ENCODE measurements around the gene INPP4A. TPM values are rescaled to one million over a fixed set of nuclear protein-coding genes. Genes with fewer than 3 reads are reported as not detected.

The INPP4A gene
- total and polyA plus RNA-seq, 7 donors: 1.8 to 49.9 (median 30.4) TPM

GRCh38 chr2:98477506-98477905 lies 32.8 kb downstream of the INPP4A start:
- TF ChIP-seq EP300 (IDR thresholded peaks at IDR 0.05): no peak
- no peak for TF ChIP-seq CTCF (IDR thresholded peaks at IDR 0.05)
- TF ChIP-seq POLR2A (IDR thresholded peaks at IDR 0.05): no peak
- TF ChIP-seq POLR2AphosphoS5 (IDR thresholded peaks at IDR 0.05): no peak
- Histone ChIP-seq H3K4me1 (peaks cover 0 to 92% (median 74%) of the 10 kb centered on the region in 4 donors), H3K4me3 (no peak overlapping the region), H3K27ac (peak overlapping the region in 1 of 4 donors; percentile 63), H3K27me3 (no peaks in the 10 kb centered on the region), H3K9me3 (no peaks in the 10 kb centered on the region), H3K36me3 (no peaks in the 10 kb centered on the region)
- WGBS, 2 donors: 97% methylated on average over 5 of the region's 5 CpGs
- no peak for DNase-seq
- intact Hi-C loops (cut with DNase I): no loop called here

DNA sequence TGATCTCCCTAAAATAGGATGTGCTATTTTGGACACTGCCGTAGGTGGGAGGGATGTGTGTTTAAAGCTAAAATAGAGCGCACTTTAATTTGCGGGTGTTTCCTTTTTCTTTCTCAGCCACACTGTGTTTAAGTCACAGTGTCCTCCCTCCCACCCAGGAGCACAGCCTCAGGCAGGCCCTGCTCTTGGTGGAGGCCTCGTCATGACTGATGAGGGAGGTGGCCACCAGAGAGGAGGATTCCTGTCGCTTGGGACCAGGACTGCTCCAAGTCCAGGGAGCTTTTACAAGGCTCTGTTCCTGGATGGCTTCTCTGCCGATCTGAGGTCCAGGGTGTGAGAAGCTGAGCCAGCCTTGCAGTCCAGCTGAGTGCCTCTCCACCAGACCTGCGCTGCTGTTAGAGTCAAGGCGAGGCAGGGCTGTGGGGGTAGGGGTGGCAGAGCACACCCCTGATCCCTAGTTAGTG lies 33.5 kb downstream of the INPP4A start:
- no peak overlapping the region for H3K4me3 ChIP-seq
- TF ChIP-seq POLR2A (IDR thresholded peaks at IDR 0.05) (no peak), POLR2AphosphoS5 (IDR thresholded peaks at IDR 0.05) (no peak), CTCF (IDR thresholded peaks at IDR 0.05) (no peak), EP300 (IDR thresholded peaks at IDR 0.05) (no peak)
- DNase-seq: peak; percentile 57
- H3K9me3 ChIP-seq: no peaks in the 10 kb centered on the region
- peaks cover 0 to 86% (median 74%) of the 10 kb centered on the region in 4 donors for H3K4me1 ChIP-seq
- H3K36me3 ChIP-seq: no peaks in the 10 kb centered on the region
- WGBS, 2 donors: 75 to 92% methylated on average over 8 of the region's 8 CpGs
- peak overlapping the region in 1 of 4 donors; percentile 63 for H3K27ac ChIP-seq
- H3K27me3 ChIP-seq: no peaks in the 10 kb centered on the region
- intact Hi-C loops (cut with DNase I): no loop called here

DNA sequence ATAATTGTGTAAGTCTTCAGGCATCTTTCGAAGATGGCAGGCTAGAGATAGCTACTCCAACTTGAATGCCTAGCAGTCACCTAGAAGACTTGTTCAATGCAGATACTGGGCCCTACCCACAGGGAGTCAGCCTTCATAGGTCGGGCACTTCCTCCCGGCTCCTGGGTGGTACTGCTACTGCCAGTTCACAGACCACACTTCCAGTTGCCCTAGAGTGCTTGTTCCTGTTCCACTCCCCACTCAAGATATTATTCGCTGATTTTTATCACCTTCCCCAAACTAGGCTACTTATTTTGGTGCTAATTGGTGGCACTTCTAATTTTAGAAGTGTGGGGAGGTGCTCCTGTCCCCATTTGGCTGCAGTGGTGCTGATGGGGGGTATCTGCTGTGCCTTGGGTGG lies 34.2 kb downstream of the INPP4A start:
- WGBS, 2 donors: 64 to 85% methylated on average over 4 of the region's 4 CpGs
- Histone ChIP-seq H3K27me3 (no peaks in the 10 kb centered on the region), H3K4me3 (no peak overlapping the region), H3K36me3 (no peaks in the 10 kb centered on the region), H3K9me3 (no peaks in the 10 kb centered on the region), H3K4me1 (peaks cover 0 to 84% (median 72%) of the 10 kb centered on the region in 4 donors), H3K27ac (peak overlapping the region in 2 of 4 donors; percentile 62 to 63)
- intact Hi-C loops (cut with DNase I): no loop called here
- TF ChIP-seq EP300 (IDR thresholded peaks at IDR 0.05) (no peak), POLR2A (IDR thresholded peaks at IDR 0.05) (no peak), POLR2AphosphoS5 (IDR thresholded peaks at IDR 0.05) (no peak), CTCF (IDR thresholded peaks at IDR 0.05) (no peak)
- peak; percentile 60 for DNase-seq

DNA sequence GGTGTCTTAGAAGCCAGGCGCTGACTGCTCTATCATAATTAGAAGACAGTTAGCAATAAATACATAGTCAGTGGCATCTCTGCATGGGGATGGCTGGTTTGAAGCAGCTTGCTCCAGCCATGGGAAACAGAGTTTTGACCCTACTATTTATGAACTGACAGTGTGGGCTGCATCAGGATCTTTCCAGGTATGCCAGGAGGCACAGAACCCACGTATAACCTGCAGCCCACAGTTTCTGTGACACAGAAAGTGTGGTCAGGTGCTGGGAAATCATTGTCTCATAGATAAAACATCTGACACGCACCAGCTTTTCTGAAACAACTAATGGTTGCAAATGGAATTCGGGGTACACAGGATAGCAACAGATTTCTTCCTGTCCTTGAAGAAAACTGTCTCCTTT lies 34.7 kb downstream of the INPP4A start:
- H3K4me1 ChIP-seq: peaks cover 0 to 84% (median 69%) of the 10 kb centered on the region in 4 donors
- no peaks in the 10 kb centered on the region for H3K9me3 ChIP-seq
- H3K4me3 ChIP-seq: no peak overlapping the region
- H3K27me3 ChIP-seq: no peaks in the 10 kb centered on the region
- WGBS, 2 donors: 67 to 79% methylated on average over 4 of the region's 4 CpGs
- no peak for DNase-seq
- intact Hi-C loops (cut with DNase I): no loop called here
- peak overlapping the region; percentile 22 to 63 (median 56) for H3K27ac ChIP-seq
- H3K36me3 ChIP-seq: no peaks in the 10 kb centered on the region
- TF ChIP-seq CTCF (IDR thresholded peaks at IDR 0.05) (no peak), EP300 (IDR thresholded peaks at IDR 0.05) (no peak), POLR2AphosphoS5 (IDR thresholded peaks at IDR 0.05) (no peak), POLR2A (IDR thresholded peaks at IDR 0.05) (no peak)

DNA sequence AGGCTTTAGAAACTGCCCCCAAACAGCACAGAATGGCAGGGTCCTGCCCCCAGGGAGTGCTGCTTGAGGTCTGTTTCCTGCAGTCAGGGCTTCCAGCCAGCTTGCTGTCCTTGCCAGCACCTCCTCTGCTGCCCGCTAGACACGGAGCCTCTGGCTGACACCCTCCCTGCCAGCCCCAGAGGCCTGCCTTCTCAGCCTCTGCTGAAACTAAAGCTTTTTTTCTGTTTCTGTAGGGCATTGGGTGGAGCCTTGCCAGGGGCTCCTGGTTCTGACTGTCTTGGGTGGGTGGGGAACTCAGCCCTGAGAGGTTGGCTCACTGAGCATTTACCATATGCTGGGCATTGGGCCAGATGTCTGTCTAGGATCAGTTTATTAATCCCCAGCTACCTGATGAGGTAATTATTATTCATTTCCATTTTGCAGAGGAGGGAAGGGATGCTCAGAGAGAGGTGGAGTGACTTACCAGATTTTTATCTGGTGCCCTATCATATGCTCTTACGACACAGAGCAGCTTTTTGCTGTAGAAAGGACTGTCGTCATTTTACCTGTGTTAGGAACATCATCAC lies 35.4 kb downstream of the INPP4A start:
- DNase-seq: peak; percentile 84
- 39 to 47% methylated on average over 4 of the region's 4 CpGs for WGBS, 2 donors
- H3K27ac ChIP-seq: peak overlapping the region; percentile 22 to 63 (median 56)
- H3K9me3 ChIP-seq: no peaks in the 10 kb centered on the region
- H3K4me1 ChIP-seq: peaks cover 0 to 85% (median 67%) of the 10 kb centered on the region in 4 donors
- no peaks in the 10 kb centered on the region for H3K27me3 ChIP-seq
- no peak overlapping the region for H3K4me3 ChIP-seq
- intact Hi-C loops (cut with DNase I): no loop called here
- H3K36me3 ChIP-seq: no peaks in the 10 kb centered on the region
- peak in 1 of 4 donors; percentile 22 for TF ChIP-seq POLR2AphosphoS5 (IDR thresholded peaks at IDR 0.05)
- no peak for TF ChIP-seq POLR2A (IDR thresholded peaks at IDR 0.05)

All from sigmoid colon (tissue), 7 donors.